Measurements from ENCODE around the gene KIF1C.

KIF1C gene

GRCh38 chr17:4997302-4998026 lies at the start of gene KIF1C, which contains the start of gene INCA1:
TSS of gene KIF1C (plus strand) at chr17:4997950. CDS start at chr17:5000247, 2,297 bp downstream.
TSS of gene INCA1 (minus strand) at chr17:4997522. CDS start at chr17:4994437, 3,085 bp downstream.
- H3K36me3 ChIP-seq (ENCODE audit: control insufficient read depth, insufficient read depth, low read length), result peaks cover 28% of the 10 kb centered on the region
- H3K9ac ChIP-seq (ENCODE audit: low read depth, low read length), result peak within 1 kb of the TSS; percentile 72
- peaks cover 14% of the 10 kb centered on the region; the same call in 1 of the 2 replicates for H3K4me1 ChIP-seq (ENCODE audit: control insufficient read depth, insufficient read depth, low read length)
- no peaks in the 10 kb centered on the region for H3K27me3 ChIP-seq (ENCODE audit: control insufficient read depth, insufficient read depth, low read length)
- H3K27ac ChIP-seq (ENCODE audit: low read depth, low read length), result peak within 1 kb of the TSS; percentile 83
- H3K4me3 ChIP-seq (ENCODE audit: low read depth, low read length), result peak within 1 kb of the TSS; percentile 95
- no peaks in the 10 kb centered on the region for H3K9me3 ChIP-seq (ENCODE audit: control insufficient read depth, insufficient read depth, low read length)

- no peaks in the 10 kb centered on the region for H3K27me3 ChIP-seq (ENCODE audit: control insufficient read depth, insufficient read depth, low read length)
- peak within 1 kb of the TSS; percentile 100 for H3K27ac ChIP-seq (ENCODE audit: low read depth, low read length)
- H3K36me3 ChIP-seq (ENCODE audit: control insufficient read depth, insufficient read depth, low read length), result peaks cover 36% of the 10 kb centered on the region
- peak within 1 kb of the TSS; percentile 97 for H3K9ac ChIP-seq (ENCODE audit: low read depth, low read length)
- peaks cover 22% of the 10 kb centered on the region for H3K4me1 ChIP-seq (ENCODE audit: control insufficient read depth, insufficient read depth, low read length)
- no peaks in the 10 kb centered on the region for H3K9me3 ChIP-seq (ENCODE audit: control insufficient read depth, insufficient read depth, low read length)
- peak within 1 kb of the TSS; percentile 98 for H3K4me3 ChIP-seq (ENCODE audit: low read depth, low read length)
Measured at GRCh38 chr17:4948166-4948930, 49.4 kb upstream of the KIF1C start, which contains the start of gene PFN1. TSS of gene PFN1 (minus strand) at chr17:4948530. CDS start at chr17:4948394, 136 bp downstream.

DNA sequence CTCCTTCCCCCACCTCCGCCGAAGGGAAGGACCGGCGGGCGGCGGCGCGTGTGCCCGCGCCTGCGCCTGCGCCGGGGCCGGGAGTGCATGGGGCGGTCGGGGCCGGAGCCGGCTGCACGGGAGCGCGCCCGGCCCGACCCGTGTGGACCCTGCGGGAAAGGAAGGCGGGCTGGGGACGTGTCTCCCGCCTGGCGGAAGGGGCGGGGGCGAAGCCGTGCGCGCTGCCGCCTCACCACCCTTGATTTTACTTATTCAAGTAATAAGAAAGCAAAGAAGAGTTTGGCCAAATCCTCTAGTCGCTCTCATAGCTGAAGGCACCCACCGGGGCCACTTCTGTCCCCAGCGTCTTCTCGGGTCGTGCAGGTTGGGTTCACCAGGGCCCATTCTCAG lies 48.8 kb upstream of the KIF1C start:
- Histone ChIP-seq H3K36me3 (ENCODE audit: control insufficient read depth, insufficient read depth, low read length) (peaks cover 30% of the 10 kb centered on the region), H3K9me3 (ENCODE audit: control insufficient read depth, insufficient read depth, low read length) (no peaks in the 10 kb centered on the region), H3K9ac (ENCODE audit: low read depth, low read length) (peak overlapping the region; percentile 89), H3K27ac (ENCODE audit: low read depth, low read length) (peak overlapping the region; percentile 100), H3K4me3 (ENCODE audit: low read depth, low read length) (peak overlapping the region; percentile 98), H3K4me1 (ENCODE audit: control insufficient read depth, insufficient read depth, low read length) (peaks cover 22% of the 10 kb centered on the region), H3K27me3 (ENCODE audit: control insufficient read depth, insufficient read depth, low read length) (no peaks in the 10 kb centered on the region)

GRCh38 chr17:4949321-4950074 lies 48.3 kb upstream of the KIF1C start:
- Histone ChIP-seq H3K9ac (ENCODE audit: low read depth, low read length) (peak overlapping the region; percentile 89), H3K4me1 (ENCODE audit: control insufficient read depth, insufficient read depth, low read length) (peaks cover 22% of the 10 kb centered on the region), H3K9me3 (ENCODE audit: control insufficient read depth, insufficient read depth, low read length) (no peaks in the 10 kb centered on the region), H3K27ac (ENCODE audit: low read depth, low read length) (peak overlapping the region; percentile 100), H3K36me3 (ENCODE audit: control insufficient read depth, insufficient read depth, low read length) (peaks cover 25% of the 10 kb centered on the region), H3K4me3 (ENCODE audit: low read depth, low read length) (peak overlapping the region; percentile 98), H3K27me3 (ENCODE audit: control insufficient read depth, insufficient read depth, low read length) (no peaks in the 10 kb centered on the region)

- Histone ChIP-seq H3K9me3 (ENCODE audit: control insufficient read depth, insufficient read depth, low read length) (no peaks in the 10 kb centered on the region), H3K36me3 (ENCODE audit: control insufficient read depth, insufficient read depth, low read length) (peaks cover 18% of the 10 kb centered on the region), H3K4me1 (ENCODE audit: control insufficient read depth, insufficient read depth, low read length) (peaks cover 22% of the 10 kb centered on the region), H3K9ac (ENCODE audit: low read depth, low read length) (peak overlapping the region; percentile 56), H3K27me3 (ENCODE audit: control insufficient read depth, insufficient read depth, low read length) (no peaks in the 10 kb centered on the region), H3K4me3 (ENCODE audit: low read depth, low read length) (peak overlapping the region; percentile 67), H3K27ac (ENCODE audit: low read depth, low read length) (peak overlapping the region; percentile 100)
Measured at GRCh38 chr17:4950075-4950745, 47.5 kb upstream of the KIF1C start.

- H3K4me1 ChIP-seq (ENCODE audit: control insufficient read depth, insufficient read depth, low read length), result peaks cover 22% of the 10 kb centered on the region
- H3K27me3 ChIP-seq (ENCODE audit: control insufficient read depth, insufficient read depth, low read length), result no peaks in the 10 kb centered on the region
- H3K27ac ChIP-seq (ENCODE audit: low read depth, low read length), result peak within 1 kb of the TSS; percentile 100
- H3K36me3 ChIP-seq (ENCODE audit: control insufficient read depth, insufficient read depth, low read length), result peaks cover 12% of the 10 kb centered on the region
- peak within 1 kb of the TSS; percentile 56 for H3K9ac ChIP-seq (ENCODE audit: low read depth, low read length)
- no peaks in the 10 kb centered on the region for H3K9me3 ChIP-seq (ENCODE audit: control insufficient read depth, insufficient read depth, low read length)
- H3K4me3 ChIP-seq (ENCODE audit: low read depth, low read length), result peak within 1 kb of the TSS; percentile 67
Measured at GRCh38 chr17:4950746-4951204, 47.0 kb upstream of the KIF1C start, which contains the start of gene ENO3. TSS of gene ENO3 (plus strand) at chr17:4951119. CDS start at chr17:4951830, 711 bp downstream.

DNA sequence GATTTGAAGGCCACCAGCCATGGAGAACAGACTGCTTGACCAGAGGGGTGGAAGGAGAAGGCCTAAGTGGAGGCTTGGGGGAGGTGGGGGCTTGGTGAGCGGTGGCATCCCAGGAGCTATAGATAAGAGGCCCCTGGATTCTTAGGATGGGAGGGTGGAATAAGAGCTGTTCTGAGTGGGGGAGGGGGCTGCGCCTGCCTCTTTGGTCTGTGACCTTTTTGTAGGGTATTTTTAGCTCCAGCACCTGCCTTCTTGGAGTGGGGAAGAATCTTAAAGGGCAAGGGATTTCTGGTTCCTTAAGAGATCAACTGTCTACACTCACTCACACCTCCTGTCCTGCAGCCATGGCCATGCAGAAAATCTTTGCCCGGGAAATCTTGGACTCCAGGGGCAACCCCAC lies 46.3 kb upstream of the KIF1C start:
- Histone ChIP-seq H3K27ac (ENCODE audit: low read depth, low read length) (no peak overlapping the region), H3K27me3 (ENCODE audit: control insufficient read depth, insufficient read depth, low read length) (no peaks in the 10 kb centered on the region), H3K9me3 (ENCODE audit: control insufficient read depth, insufficient read depth, low read length) (no peaks in the 10 kb centered on the region), H3K4me1 (ENCODE audit: control insufficient read depth, insufficient read depth, low read length) (peaks cover 17% of the 10 kb centered on the region), H3K36me3 (ENCODE audit: control insufficient read depth, insufficient read depth, low read length) (peaks cover 5% of the 10 kb centered on the region), H3K4me3 (ENCODE audit: low read depth, low read length) (peak overlapping the region; percentile 67), H3K9ac (ENCODE audit: low read depth, low read length) (no peak overlapping the region)

GRCh38 chr17:4953451-4953961 lies 44.2 kb upstream of the KIF1C start:
- Histone ChIP-seq H3K9ac (ENCODE audit: low read depth, low read length) (no peak overlapping the region), H3K27ac (ENCODE audit: low read depth, low read length) (no peak overlapping the region), H3K9me3 (ENCODE audit: control insufficient read depth, insufficient read depth, low read length) (no peaks in the 10 kb centered on the region), H3K4me3 (ENCODE audit: low read depth, low read length) (no peak overlapping the region), H3K4me1 (ENCODE audit: control insufficient read depth, insufficient read depth, low read length) (peaks cover 13% of the 10 kb centered on the region), H3K27me3 (ENCODE audit: control insufficient read depth, insufficient read depth, low read length) (no peaks in the 10 kb centered on the region), H3K36me3 (ENCODE audit: control insufficient read depth, insufficient read depth, low read length) (no peaks in the 10 kb centered on the region)

DNA sequence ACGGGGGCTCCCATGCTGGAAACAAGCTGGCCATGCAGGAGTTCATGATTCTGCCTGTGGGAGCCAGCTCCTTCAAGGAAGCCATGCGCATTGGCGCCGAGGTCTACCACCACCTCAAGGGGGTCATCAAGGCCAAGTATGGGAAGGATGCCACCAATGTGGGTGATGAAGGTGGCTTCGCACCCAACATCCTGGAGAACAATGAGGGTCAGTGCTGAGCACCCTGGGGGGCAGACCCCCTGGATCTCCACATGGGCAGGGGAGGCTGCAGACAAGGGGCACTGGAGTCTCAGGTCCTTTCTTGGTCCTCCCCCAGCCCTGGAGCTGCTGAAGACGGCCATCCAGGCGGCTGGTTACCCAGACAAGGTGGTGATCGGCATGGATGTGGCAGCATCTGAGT lies 42.7 kb upstream of the KIF1C start:
- Histone ChIP-seq H3K4me3 (ENCODE audit: low read depth, low read length) (no peak overlapping the region), H3K4me1 (ENCODE audit: control insufficient read depth, insufficient read depth, low read length) (peaks cover 13% of the 10 kb centered on the region), H3K27ac (ENCODE audit: low read depth, low read length) (no peak overlapping the region), H3K36me3 (ENCODE audit: control insufficient read depth, insufficient read depth, low read length) (peaks cover 10% of the 10 kb centered on the region; the same call in 1 of the 2 replicates), H3K9ac (ENCODE audit: low read depth, low read length) (no peak overlapping the region), H3K27me3 (ENCODE audit: control insufficient read depth, insufficient read depth, low read length) (no peaks in the 10 kb centered on the region), H3K9me3 (ENCODE audit: control insufficient read depth, insufficient read depth, low read length) (no peaks in the 10 kb centered on the region)

- H3K36me3 ChIP-seq (ENCODE audit: control insufficient read depth, insufficient read depth, low read length), result peaks cover 16% of the 10 kb centered on the region
- no peak overlapping the region for H3K4me3 ChIP-seq (ENCODE audit: low read depth, low read length)
- no peaks in the 10 kb centered on the region for H3K9me3 ChIP-seq (ENCODE audit: control insufficient read depth, insufficient read depth, low read length)
- H3K4me1 ChIP-seq (ENCODE audit: control insufficient read depth, insufficient read depth, low read length), result peaks cover 11% of the 10 kb centered on the region
- H3K27ac ChIP-seq (ENCODE audit: low read depth, low read length), result no peak overlapping the region
- no peaks in the 10 kb centered on the region for H3K27me3 ChIP-seq (ENCODE audit: control insufficient read depth, insufficient read depth, low read length)
- no peak overlapping the region for H3K9ac ChIP-seq (ENCODE audit: low read depth, low read length)
Measured at GRCh38 chr17:4956493-4957061, 41.2 kb upstream of the KIF1C start.
